Measurements from ENCODE around the gene FTCD.
A peak's percentile ranks its signal among the peaks of the same experiment; 100 is the strongest.

Gene FTCD

GRCh38 chr21:46131588-46131837 is 23.9 kb downstream of the FTCD start:
- Histone ChIP-seq H3K4me1 (ENCODE audit: control insufficient read depth, insufficient read depth, low read length) (peaks cover 9% of the 10 kb centered on the region), H3K36me3 (ENCODE audit: control insufficient read depth in 2 of 2, insufficient read depth in 2 of 2, low read length in 2 of 2) (peaks cover 16 to 19% of the 10 kb centered on the region in 2 donors), H3K27me3 (ENCODE audit: control insufficient read depth in 1 of 2, insufficient read depth in 2 of 2, low read length in 2 of 2) (no peaks in the 10 kb centered on the region), H3K4me3 (ENCODE audit: low read length in 2 of 2) (no peak overlapping the region), H3K9ac (ENCODE audit: low read length in 2 of 2) (no peak overlapping the region), H3K9me3 (ENCODE audit: control insufficient read depth in 2 of 2, low read length in 2 of 2) (no peaks in the 10 kb centered on the region), H3K27ac (ENCODE audit: low read length) (peak overlapping the region; percentile 37)

GRCh38 chr21:46130831-46131587 is 24.4 kb downstream of the FTCD start:
- peaks cover 9% of the 10 kb centered on the region for H3K4me1 ChIP-seq (ENCODE audit: control insufficient read depth, insufficient read depth, low read length)
- H3K36me3 ChIP-seq (ENCODE audit: control insufficient read depth in 2 of 2, insufficient read depth in 2 of 2, low read length in 2 of 2): peaks cover 19 to 22% of the 10 kb centered on the region in 2 donors
- no peak overlapping the region for H3K4me3 ChIP-seq (ENCODE audit: low read length in 2 of 2)
- no peaks in the 10 kb centered on the region for H3K27me3 ChIP-seq (ENCODE audit: control insufficient read depth in 1 of 2, insufficient read depth in 2 of 2, low read length in 2 of 2)
- H3K27ac ChIP-seq (ENCODE audit: low read length): peak overlapping the region; percentile 37
- H3K9me3 ChIP-seq (ENCODE audit: control insufficient read depth in 2 of 2, low read length in 2 of 2): no peaks in the 10 kb centered on the region
- no peak overlapping the region for H3K9ac ChIP-seq (ENCODE audit: low read length in 2 of 2)

- Histone ChIP-seq H3K27me3 (ENCODE audit: control insufficient read depth in 1 of 2, insufficient read depth in 2 of 2, low read length in 2 of 2) (no peaks in the 10 kb centered on the region), H3K4me1 (ENCODE audit: control insufficient read depth, insufficient read depth, low read length) (peaks cover 9% of the 10 kb centered on the region), H3K9ac (ENCODE audit: low read length in 2 of 2) (no peak overlapping the region), H3K36me3 (ENCODE audit: control insufficient read depth in 2 of 2, insufficient read depth in 2 of 2, low read length in 2 of 2) (peaks cover 26 to 29% of the 10 kb centered on the region in 2 donors), H3K9me3 (ENCODE audit: control insufficient read depth in 2 of 2, low read length in 2 of 2) (no peaks in the 10 kb centered on the region), H3K27ac (ENCODE audit: low read length) (peak overlapping the region; percentile 37), H3K4me3 (ENCODE audit: low read length in 2 of 2) (no peak overlapping the region)
Observed at GRCh38 chr21:46129846-46130651, 25.3 kb downstream of the FTCD start.

- Histone ChIP-seq H3K9ac (ENCODE audit: low read length in 2 of 2) (no peak overlapping the region), H3K27ac (ENCODE audit: low read length) (peak overlapping the region; percentile 31), H3K36me3 (ENCODE audit: control insufficient read depth in 2 of 2, insufficient read depth in 2 of 2, low read length in 2 of 2) (peaks cover 34 to 35% of the 10 kb centered on the region in 2 donors), H3K4me3 (ENCODE audit: low read length in 2 of 2) (no peak overlapping the region), H3K27me3 (ENCODE audit: control insufficient read depth in 1 of 2, insufficient read depth in 2 of 2, low read length in 2 of 2) (no peaks in the 10 kb centered on the region), H3K4me1 (ENCODE audit: control insufficient read depth, insufficient read depth, low read length) (peaks cover 7% of the 10 kb centered on the region), H3K9me3 (ENCODE audit: control insufficient read depth in 2 of 2, low read length in 2 of 2) (no peaks in the 10 kb centered on the region)
Observed at GRCh38 chr21:46128933-46129571, 26.3 kb downstream of the FTCD start.

- Histone ChIP-seq H3K9me3 (ENCODE audit: control insufficient read depth in 2 of 2, low read length in 2 of 2) (no peaks in the 10 kb centered on the region), H3K27ac (ENCODE audit: low read length) (peak overlapping the region; percentile 31), H3K4me3 (ENCODE audit: low read length in 2 of 2) (no peak overlapping the region), H3K4me1 (ENCODE audit: control insufficient read depth, insufficient read depth, low read length) (peaks cover 7% of the 10 kb centered on the region), H3K9ac (ENCODE audit: low read length in 2 of 2) (no peak overlapping the region), H3K27me3 (ENCODE audit: control insufficient read depth in 1 of 2, insufficient read depth in 2 of 2, low read length in 2 of 2) (no peaks in the 10 kb centered on the region), H3K36me3 (ENCODE audit: control insufficient read depth in 2 of 2, insufficient read depth in 2 of 2, low read length in 2 of 2) (peaks cover 40 to 42% of the 10 kb centered on the region in 2 donors)
Observed at GRCh38 chr21:46128106-46128932, 27.1 kb downstream of the FTCD start.

- H3K36me3 ChIP-seq (ENCODE audit: control insufficient read depth in 2 of 2, insufficient read depth in 2 of 2, low read length in 2 of 2): peaks cover 47 to 49% of the 10 kb centered on the region in 2 donors
- H3K4me3 ChIP-seq (ENCODE audit: low read length in 2 of 2): no peak overlapping the region
- H3K27ac ChIP-seq (ENCODE audit: low read length): peak overlapping the region; percentile 31
- H3K4me1 ChIP-seq (ENCODE audit: control insufficient read depth, insufficient read depth, low read length): peaks cover 7% of the 10 kb centered on the region
- H3K9ac ChIP-seq (ENCODE audit: low read length in 2 of 2): no peak overlapping the region
- no peaks in the 10 kb centered on the region for H3K9me3 ChIP-seq (ENCODE audit: control insufficient read depth in 2 of 2, low read length in 2 of 2)
- no peaks in the 10 kb centered on the region for H3K27me3 ChIP-seq (ENCODE audit: control insufficient read depth in 1 of 2, insufficient read depth in 2 of 2, low read length in 2 of 2)
Observed at GRCh38 chr21:46127239-46128105, 27.9 kb downstream of the FTCD start.

GRCh38 chr21:46126309-46127238 is 28.8 kb downstream of the FTCD start:
- Histone ChIP-seq H3K9ac (ENCODE audit: low read length in 2 of 2) (no peak overlapping the region), H3K9me3 (ENCODE audit: control insufficient read depth in 2 of 2, low read length in 2 of 2) (no peaks in the 10 kb centered on the region), H3K27ac (ENCODE audit: low read length) (no peak overlapping the region), H3K4me3 (ENCODE audit: low read length in 2 of 2) (no peak overlapping the region), H3K36me3 (ENCODE audit: control insufficient read depth in 2 of 2, insufficient read depth in 2 of 2, low read length in 2 of 2) (peaks cover 56 to 58% of the 10 kb centered on the region in 2 donors), H3K4me1 (ENCODE audit: control insufficient read depth, insufficient read depth, low read length) (peaks cover 7% of the 10 kb centered on the region), H3K27me3 (ENCODE audit: control insufficient read depth in 1 of 2, insufficient read depth in 2 of 2, low read length in 2 of 2) (no peaks in the 10 kb centered on the region)

- no peaks in the 10 kb centered on the region for H3K27me3 ChIP-seq (ENCODE audit: control insufficient read depth in 1 of 2, insufficient read depth in 2 of 2, low read length in 2 of 2)
- H3K27ac ChIP-seq (ENCODE audit: low read length): no peak overlapping the region
- peaks cover 3% of the 10 kb centered on the region for H3K4me1 ChIP-seq (ENCODE audit: control insufficient read depth, insufficient read depth, low read length)
- no peak overlapping the region for H3K4me3 ChIP-seq (ENCODE audit: low read length in 2 of 2)
- H3K9me3 ChIP-seq (ENCODE audit: control insufficient read depth in 2 of 2, low read length in 2 of 2): no peaks in the 10 kb centered on the region
- H3K36me3 ChIP-seq (ENCODE audit: control insufficient read depth in 2 of 2, insufficient read depth in 2 of 2, low read length in 2 of 2): peaks cover 62 to 65% of the 10 kb centered on the region in 2 donors
- no peak overlapping the region for H3K9ac ChIP-seq (ENCODE audit: low read length in 2 of 2)
Observed at GRCh38 chr21:46125846-46126301, 29.5 kb downstream of the FTCD start.
